Tongue (tissue), 3 donors: Measurements from ENCODE around the gene FEM1A. TPM values are rescaled to one million over a fixed set of nuclear protein-coding genes. Genes with fewer than 3 reads are reported as not detected.

Source experiments
- DNase-seq: peaks from one replicate; pipeline ENCODE4 v3.0.0-alpha.2; 2015
- small RNA-seq: library from RNA; depleted of rRNA; stranded (forward); fragments of <200 nt; gene quantifications from one replicate; pipeline ENCODE3, GENCODE V24; 2014; ENCODE audit warnings: low replicate concordance
- total RNA-seq: library from RNA; depleted of rRNA; stranded (reverse); fragments of >200 nt; gene quantifications from one replicate; pipeline ENCODE4 v1.2.3, GENCODE V29; 2014

The FEM1A gene
- total RNA-seq, 1 donor from 2014 or later = 56.1 TPM

DNA sequence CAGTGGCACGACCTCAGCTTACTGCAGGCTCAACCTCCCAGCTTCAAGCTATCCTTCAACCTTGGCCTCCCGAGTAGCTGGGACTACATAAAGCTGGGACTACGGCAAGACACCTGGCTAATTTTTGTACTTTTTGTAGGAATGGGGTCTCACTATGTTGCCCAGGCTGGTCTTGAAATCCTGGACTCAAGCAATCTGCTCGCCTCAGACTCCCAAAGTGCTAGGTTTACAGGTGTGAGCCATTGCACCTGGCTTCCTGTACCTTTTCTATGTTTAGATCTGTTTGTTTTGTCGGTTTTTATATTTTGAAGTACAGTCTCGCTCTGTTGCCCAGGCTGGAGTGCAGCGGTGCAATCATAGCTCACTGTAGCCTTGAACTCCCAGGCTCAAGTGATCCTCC is 57.5 kb downstream of the FEM1A start:
- no peak for DNase-seq

Small RNAs within 50 kb of the gene (small RNA-seq; reads per million reads assigned to genes)
- not detected for gene MIR7-3

Other genes starting within 250 kb of the FEM1A start
- 15.4 TPM for gene SEMA6B, start 232.1 kb upstream of the FEM1A start, total RNA-seq
- gene TNFAIP8L1, start 152.2 kb upstream of the FEM1A start, total RNA-seq = 12.0 TPM
- 43.9 TPM for gene MYDGF, start 121.4 kb upstream of the FEM1A start, total RNA-seq
- 26.4 TPM for gene DPP9, start 67.9 kb upstream of the FEM1A start, total RNA-seq
- gene TICAM1, start 40.0 kb downstream of the FEM1A start, total RNA-seq = 3.6 TPM
- 95.2 TPM for gene PLIN3, start 75.9 kb downstream of the FEM1A start, total RNA-seq
- gene ARRDC5, start 111.2 kb downstream of the FEM1A start, total RNA-seq = not detected
- gene UHRF1, start 117.8 kb downstream of the FEM1A start, total RNA-seq = 24.1 TPM
- gene KDM4B, start 177.4 kb downstream of the FEM1A start, total RNA-seq = 28.1 TPM